ENCODE measurements around the gene SLAMF9. TPM values are rescaled to one million over a fixed set of nuclear protein-coding genes. Genes with fewer than 3 reads are reported as not detected.

Gene SLAMF9
- total and polyA plus RNA-seq, 5 donors from 2014 or later: not detected

DNA sequence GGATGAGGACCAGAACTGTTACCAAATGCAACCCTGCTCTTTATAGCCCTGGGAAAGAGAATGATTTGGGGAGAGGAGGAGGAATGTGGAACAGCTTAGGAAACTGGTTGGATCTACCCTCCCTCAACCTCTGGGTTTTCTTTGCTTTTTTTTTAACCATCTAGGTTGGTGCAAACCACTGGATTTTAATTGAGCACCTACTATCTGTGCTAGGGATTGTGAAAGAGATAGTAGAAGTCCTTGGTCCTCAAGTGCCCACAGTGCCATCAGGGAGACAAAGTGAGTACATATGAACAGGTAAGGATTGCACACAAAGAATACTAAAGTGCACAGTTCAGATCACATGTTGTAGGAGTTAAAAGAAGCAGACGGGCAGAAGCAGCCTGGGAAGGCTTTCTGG is 33.4 kb downstream of the SLAMF9 start:
- Mint-ChIP-seq H3K9me3 (peaks cover 0 to 6% (median 0%) of the 10 kb centered on the region in 7 donors), H3K4me3 (peak overlapping the region in 3 of 4 donors; percentile 92 to 100 (median 97)), H3K36me3 (peaks cover 39% of the 10 kb centered on the region), H3K27me3 (peaks cover 10% of the 10 kb centered on the region), H3K27ac (peak overlapping the region; percentile 98 to 100 (median 99)), H3K4me1 (peaks cover 16 to 70% (median 36%) of the 10 kb centered on the region in 4 donors)
- DNase-seq: no peak
- ATAC-seq (ENCODE audit: low read depth in 2 of 2): no peak
- Histone ChIP-seq H3K9me3 (ENCODE audit: control insufficient read depth in 2 of 2, low read length in 2 of 2) (no peaks in the 10 kb centered on the region), H3K4me1 (ENCODE audit: control insufficient read depth, insufficient read depth, low read length, poor library complexity, severe bottlenecking) (peaks cover 41% of the 10 kb centered on the region), H3K4me3 (ENCODE audit: low read depth, low read length) (peak overlapping the region; percentile 94), H3K36me3 (ENCODE audit: control insufficient read depth, insufficient read depth, low read length) (peaks cover 46% of the 10 kb centered on the region), H3K27ac (ENCODE audit: insufficient read depth, low read length, poor library complexity, severe bottlenecking) (peak overlapping the region; percentile 98), H3K27me3 (ENCODE audit: control insufficient read depth, insufficient read depth, low read length) (no peaks in the 10 kb centered on the region)

DNA sequence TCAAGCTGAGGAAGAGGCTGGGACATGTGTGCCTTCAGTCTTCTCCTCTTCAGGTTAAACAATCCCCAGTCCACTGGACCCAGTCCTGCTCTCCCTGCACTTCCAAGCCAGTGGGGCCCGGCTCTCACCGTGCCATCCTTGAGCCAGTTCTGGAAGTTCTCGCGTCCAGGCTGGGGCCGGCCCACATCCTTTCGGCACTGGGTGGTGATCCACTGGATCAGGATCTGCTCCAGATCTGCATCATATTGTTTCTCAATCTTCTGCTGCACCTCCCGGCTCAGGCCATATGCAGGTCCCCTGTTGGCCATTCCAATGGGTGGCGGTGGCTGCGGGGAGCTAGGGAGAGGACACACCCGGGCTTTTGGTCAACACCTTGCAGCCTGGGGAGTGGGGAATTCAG is 33.8 kb downstream of the SLAMF9 start:
- no peak for DNase-seq
- Mint-ChIP-seq H3K36me3 (peaks cover 43% of the 10 kb centered on the region), H3K4me3 (peak overlapping the region in 1 of 4 donors; percentile 62), H3K27ac (peak overlapping the region in 2 of 3 donors; percentile 67 to 80), H3K27me3 (peaks cover 7% of the 10 kb centered on the region), H3K4me1 (peaks cover 16 to 70% (median 35%) of the 10 kb centered on the region in 4 donors), H3K9me3 (peaks cover 0 to 6% (median 0%) of the 10 kb centered on the region in 7 donors)
- no peak for ATAC-seq (ENCODE audit: low read depth in 2 of 2)
- peaks cover 38% of the 10 kb centered on the region for H3K4me1 ChIP-seq (ENCODE audit: control insufficient read depth, insufficient read depth, low read length, poor library complexity, severe bottlenecking)
- peaks cover 46% of the 10 kb centered on the region for H3K36me3 ChIP-seq (ENCODE audit: control insufficient read depth, insufficient read depth, low read length)
- H3K27me3 ChIP-seq (ENCODE audit: control insufficient read depth, insufficient read depth, low read length): no peaks in the 10 kb centered on the region
- H3K4me3 ChIP-seq (ENCODE audit: low read depth, low read length): no peak overlapping the region
- H3K27ac ChIP-seq (ENCODE audit: insufficient read depth, low read length, poor library complexity, severe bottlenecking): peak overlapping the region; percentile 98
- H3K9me3 ChIP-seq (ENCODE audit: control insufficient read depth in 2 of 2, low read length in 2 of 2): no peaks in the 10 kb centered on the region

- Mint-ChIP-seq H3K36me3 (peaks cover 46% of the 10 kb centered on the region), H3K4me1 (peaks cover 16 to 78% (median 39%) of the 10 kb centered on the region in 4 donors), H3K9me3 (peaks cover 0 to 6% (median 0%) of the 10 kb centered on the region in 7 donors), H3K27ac (peak overlapping the region; percentile 26 to 80 (median 67)), H3K4me3 (peak overlapping the region in 2 of 4 donors; percentile 43 to 62), H3K27me3 (peaks cover 6% of the 10 kb centered on the region)
- no peak for DNase-seq
- no peak for ATAC-seq (ENCODE audit: low read depth in 2 of 2)
- Histone ChIP-seq H3K27ac (ENCODE audit: insufficient read depth, low read length, poor library complexity, severe bottlenecking) (no peak overlapping the region), H3K4me1 (ENCODE audit: control insufficient read depth, insufficient read depth, low read length, poor library complexity, severe bottlenecking) (peaks cover 40% of the 10 kb centered on the region), H3K9me3 (ENCODE audit: control insufficient read depth in 2 of 2, low read length in 2 of 2) (no peaks in the 10 kb centered on the region), H3K36me3 (ENCODE audit: control insufficient read depth, insufficient read depth, low read length) (peaks cover 46% of the 10 kb centered on the region), H3K27me3 (ENCODE audit: control insufficient read depth, insufficient read depth, low read length) (no peaks in the 10 kb centered on the region), H3K4me3 (ENCODE audit: low read depth, low read length) (no peak overlapping the region)
Measured at GRCh38 chr1:159919236-159919865, 34.7 kb downstream of the SLAMF9 start.

DNA sequence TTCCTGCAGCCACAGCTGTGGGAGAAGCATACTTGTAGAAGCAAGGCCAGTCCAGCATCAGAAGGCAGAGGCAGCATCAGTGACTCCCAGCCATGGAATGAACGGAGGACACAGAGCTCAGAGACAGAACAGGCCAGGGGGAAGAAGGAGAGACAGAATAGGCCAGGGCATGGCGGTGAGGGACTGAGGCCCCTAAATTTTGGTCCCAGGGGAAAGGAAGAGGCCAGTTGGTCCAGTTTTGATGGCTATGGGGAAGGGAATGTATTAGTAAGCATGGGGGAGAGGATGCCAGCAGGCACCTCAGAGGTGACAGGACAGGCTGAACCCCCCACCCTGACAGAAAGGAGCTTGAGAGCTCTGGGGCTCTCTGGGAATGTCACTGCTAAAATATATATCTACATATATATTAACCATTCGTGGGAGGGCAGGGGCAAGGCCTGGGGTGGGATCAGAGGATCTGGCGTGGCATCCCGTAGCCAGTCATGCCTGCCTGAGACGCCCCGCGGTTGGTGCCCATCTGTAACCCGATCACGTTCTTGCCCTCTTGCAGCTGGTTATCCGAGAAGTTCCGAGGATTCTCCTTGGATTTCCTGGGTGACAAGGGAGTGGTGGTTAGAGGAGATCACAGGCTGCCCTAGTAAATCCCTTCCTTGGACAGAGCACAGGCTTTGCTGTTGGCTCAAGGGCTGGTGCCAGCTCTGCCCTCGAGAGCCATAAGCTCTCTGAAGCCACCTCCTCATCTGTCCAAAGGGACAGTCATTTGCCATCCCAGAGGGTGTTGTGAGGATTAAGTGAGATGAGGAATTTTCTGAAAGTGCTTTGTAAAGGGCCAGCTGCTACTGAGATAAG is 35.5 kb downstream of the SLAMF9 start:
- ATAC-seq (ENCODE audit: low read depth in 2 of 2) (no peak), DNase-seq (no peak)
- H3K4me3 ChIP-seq (ENCODE audit: low read depth, low read length): no peak overlapping the region
- H3K27me3 ChIP-seq (ENCODE audit: control insufficient read depth, insufficient read depth, low read length): no peaks in the 10 kb centered on the region
- peaks cover 46% of the 10 kb centered on the region for H3K36me3 ChIP-seq (ENCODE audit: control insufficient read depth, insufficient read depth, low read length)
- peaks cover 17 to 82% (median 40%) of the 10 kb centered on the region in 4 donors for H3K4me1 Mint-ChIP-seq
- H3K9me3 Mint-ChIP-seq: peaks cover 0 to 3% (median 0%) of the 10 kb centered on the region in 7 donors
- H3K27ac Mint-ChIP-seq: peak overlapping the region in 2 of 3 donors; percentile 62 to 73
- peaks cover 47% of the 10 kb centered on the region for H3K4me1 ChIP-seq (ENCODE audit: control insufficient read depth, insufficient read depth, low read length, poor library complexity, severe bottlenecking)
- H3K9me3 ChIP-seq (ENCODE audit: control insufficient read depth in 2 of 2, low read length in 2 of 2): no peaks in the 10 kb centered on the region
- peak overlapping the region; percentile 1 for H3K27ac ChIP-seq (ENCODE audit: insufficient read depth, low read length, poor library complexity, severe bottlenecking)
- peaks cover 46% of the 10 kb centered on the region for H3K36me3 Mint-ChIP-seq
- H3K27me3 Mint-ChIP-seq: peaks cover under 1% of the 10 kb centered on the region
- no peak overlapping the region for H3K4me3 Mint-ChIP-seq

DNA sequence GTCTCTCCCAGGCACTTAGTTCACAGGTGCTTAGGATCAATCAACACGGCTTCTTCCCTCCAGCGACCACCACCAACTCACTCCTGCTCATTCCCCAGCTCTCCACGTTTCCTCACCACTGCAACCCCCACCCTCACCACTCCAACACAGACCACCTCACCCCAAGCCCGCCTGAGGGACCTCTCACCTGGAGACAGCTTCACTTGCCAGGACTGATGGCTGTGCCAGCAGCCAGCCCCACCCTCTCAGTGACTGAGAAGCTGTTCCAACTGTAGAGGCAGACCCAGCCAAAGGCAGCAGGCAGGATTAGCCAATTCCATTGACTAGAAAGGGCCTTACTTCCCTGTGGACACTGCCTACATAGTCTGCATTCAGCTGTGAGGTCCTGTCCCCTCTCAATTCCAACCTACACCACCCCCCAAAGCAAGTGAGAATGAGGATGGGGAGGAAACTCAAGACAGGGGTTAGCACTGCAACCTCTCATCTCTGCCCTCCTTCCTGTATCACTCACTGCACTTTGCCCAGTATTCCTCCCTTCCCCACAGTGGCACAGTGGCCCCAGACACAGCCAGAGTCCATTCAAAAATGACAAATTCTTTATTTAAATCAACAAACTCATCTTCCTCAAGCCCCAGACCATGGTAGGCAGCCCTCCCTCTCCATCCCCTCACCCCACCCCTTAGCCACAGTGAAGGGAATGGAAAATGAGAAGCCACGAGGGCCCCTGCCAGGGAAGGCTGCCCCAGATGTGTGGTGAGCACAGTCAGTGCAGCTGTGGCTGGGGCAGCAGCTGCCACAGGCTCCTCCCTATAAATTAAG is 36.3 kb downstream of the SLAMF9 start:
- ATAC-seq (ENCODE audit: low read depth in 2 of 2) (no peak), DNase-seq (no peak)
- no peak overlapping the region for H3K27ac ChIP-seq (ENCODE audit: insufficient read depth, low read length, poor library complexity, severe bottlenecking)
- H3K4me1 ChIP-seq (ENCODE audit: control insufficient read depth, insufficient read depth, low read length, poor library complexity, severe bottlenecking): peaks cover 44% of the 10 kb centered on the region
- Mint-ChIP-seq H3K27ac (peak overlapping the region; percentile 73 to 92 (median 80)), H3K4me1 (peaks cover 19 to 82% (median 44%) of the 10 kb centered on the region in 4 donors), H3K27me3 (no peaks in the 10 kb centered on the region), H3K9me3 (no peaks in the 10 kb centered on the region), H3K4me3 (no peak overlapping the region), H3K36me3 (peaks cover 46% of the 10 kb centered on the region)
- H3K36me3 ChIP-seq (ENCODE audit: control insufficient read depth, insufficient read depth, low read length): peaks cover 46% of the 10 kb centered on the region
- no peak overlapping the region for H3K4me3 ChIP-seq (ENCODE audit: low read depth, low read length)
- no peaks in the 10 kb centered on the region for H3K27me3 ChIP-seq (ENCODE audit: control insufficient read depth, insufficient read depth, low read length)
- no peaks in the 10 kb centered on the region for H3K9me3 ChIP-seq (ENCODE audit: control insufficient read depth in 2 of 2, low read length in 2 of 2)

DNA sequence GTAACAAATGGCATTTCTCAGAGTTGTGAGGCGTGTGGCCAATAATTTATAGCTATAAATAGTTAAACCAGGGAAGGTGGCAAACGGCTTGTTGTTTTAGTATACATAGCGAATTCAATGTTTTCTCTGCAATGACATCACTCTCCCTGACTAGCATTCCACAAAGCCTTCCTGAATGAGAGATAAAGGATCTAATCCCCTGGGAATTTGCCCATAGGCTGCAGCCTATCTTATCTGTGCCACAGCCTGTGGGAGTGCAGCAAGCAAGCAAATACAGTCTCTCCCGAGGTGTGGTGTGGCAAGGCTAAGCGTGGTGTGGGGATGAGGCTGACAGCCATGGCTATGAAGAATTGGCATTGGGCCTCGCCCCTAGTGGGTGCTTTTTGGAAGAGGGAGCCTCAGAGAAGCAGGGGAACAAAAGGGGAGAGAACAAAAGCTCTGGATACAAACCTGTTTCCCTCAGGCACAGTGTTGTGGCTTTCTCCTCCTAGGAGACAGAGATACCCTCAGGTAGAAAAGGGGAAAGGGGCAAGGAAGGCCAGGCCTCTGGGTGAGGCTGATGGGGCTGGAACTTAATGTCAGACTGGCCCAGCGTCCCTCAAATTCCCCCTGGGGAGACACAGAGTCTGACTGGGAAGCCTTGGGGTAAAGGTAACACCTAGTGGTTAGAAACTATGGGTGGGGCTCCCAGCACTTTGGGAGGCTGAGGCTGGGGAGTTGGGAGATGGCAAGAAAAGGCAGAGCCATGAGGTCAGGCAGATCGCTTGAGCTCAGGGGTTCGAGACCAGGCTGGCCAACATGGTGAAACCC is 37.6 kb downstream of the SLAMF9 start:
- H3K4me3 Mint-ChIP-seq: peak overlapping the region in 2 of 4 donors; percentile 2 to 61
- peaks cover 43% of the 10 kb centered on the region for H3K36me3 Mint-ChIP-seq
- H3K9me3 Mint-ChIP-seq: peaks cover 0 to 2% (median 0%) of the 10 kb centered on the region in 7 donors
- peak overlapping the region; percentile 34 for H3K27ac ChIP-seq (ENCODE audit: insufficient read depth, low read length, poor library complexity, severe bottlenecking)
- H3K27me3 ChIP-seq (ENCODE audit: control insufficient read depth, insufficient read depth, low read length): no peaks in the 10 kb centered on the region
- H3K27me3 Mint-ChIP-seq: no peaks in the 10 kb centered on the region
- H3K9me3 ChIP-seq (ENCODE audit: control insufficient read depth in 2 of 2, low read length in 2 of 2): no peaks in the 10 kb centered on the region
- peak overlapping the region; percentile 45 to 95 (median 80) for H3K27ac Mint-ChIP-seq
- no peak overlapping the region for H3K4me3 ChIP-seq (ENCODE audit: low read depth, low read length)
- H3K36me3 ChIP-seq (ENCODE audit: control insufficient read depth, insufficient read depth, low read length): peaks cover 46% of the 10 kb centered on the region
- peaks cover 25 to 82% (median 44%) of the 10 kb centered on the region in 4 donors for H3K4me1 Mint-ChIP-seq
- peaks cover 44% of the 10 kb centered on the region for H3K4me1 ChIP-seq (ENCODE audit: control insufficient read depth, insufficient read depth, low read length, poor library complexity, severe bottlenecking)
- DNase-seq (no peak), ATAC-seq (ENCODE audit: low read depth in 2 of 2) (no peak)
